Measurements from ENCODE around the gene RNF7. TPM values are rescaled to one million over a fixed set of nuclear protein-coding genes. Genes with fewer than 3 reads are reported as not detected.
A peak's percentile ranks its signal among the peaks of the same experiment; 100 is the strongest.

The RNF7 gene
- total and polyA plus RNA-seq, 9 of the 15 experiments (the other 6 are each of a cell fraction or from before 2014, with no cell fraction given): 38.8 to 133 (median 80.5) TPM

- no peak for TF ChIP-seq THAP7 (CRISPR knock-in tag; IDR thresholded peaks at IDR 0.05)
- TF ChIP-seq CREB3L1 (IDR thresholded peaks at IDR 0.05; ENCODE audit: borderline replicate concordance, low read depth): no peak
Measured at GRCh38 chr3:141743305-141743704, 5.2 kb downstream of the RNF7 start (continued).

- peaks cover 54% of the 10 kb centered on the region; the same call in 2 of the 3 replicates for H3K36me3 ChIP-seq (ENCODE audit: control insufficient read depth, insufficient read depth, low read length)
- H3K27ac ChIP-seq (ENCODE audit: extremely low read depth, low read depth, low read length): no peak overlapping the region
- ATAC-seq (no peak), FAIRE-seq (no peak), DNase-seq (ENCODE audit: extremely low read depth in 1 of 4, low spot score in 3 of 4) (no peak)
- H4K20me1 ChIP-seq (replicated peaks; ENCODE audit: control insufficient read depth, insufficient read depth, low read length): no peaks in the 10 kb centered on the region
- WGBS (ENCODE audit: insufficient coverage, low coverage, missing lambda C conversion rate): 98% methylated on average over 4 of the region's 4 CpGs
- H3K9ac ChIP-seq (ENCODE audit: insufficient read depth in 1 of 2, low read depth in 2 of 2, low read length in 2 of 2): no peak overlapping the region
- no peaks in the 10 kb centered on the region for H3K9me1 ChIP-seq (ENCODE audit: control insufficient read depth, insufficient read depth, low read length)
- CTCF ChIA-PET (ENCODE audit: low intra/inter-chr PET ratio): no interaction called here
- BruUV-seq (replicated peaks): no TSS peak
- H3K4me1 ChIP-seq (replicated peaks in 1 of 2; ENCODE audit: control insufficient read depth in 2 of 2, insufficient read depth in 2 of 2, low read length in 2 of 2): no peaks in the 10 kb centered on the region; a peak in 1 of 5 replicates
- TF ChIP-seq POLR2AphosphoS5 (IDR thresholded peaks at IDR 0.05; ENCODE audit: control insufficient read depth, insufficient read depth, low read depth, low read length) (0 out of 2 replicates have a peak, but pooled peaks have one; percentile 22), CCNT2 (IDR thresholded peaks at IDR 0.05; ENCODE audit: borderline replicate concordance, extremely low read depth, insufficient read length, low read depth, low read length) (no peak)
- no peak overlapping the region for H2AFZ ChIP-seq (ENCODE audit: low read depth, low read length)
- H3K79me2 ChIP-seq (ENCODE audit: control insufficient read depth, insufficient read depth, low read length): peaks cover 23% of the 10 kb centered on the region
- no peak overlapping the region for H3K4me2 ChIP-seq (ENCODE audit: insufficient read depth, low read length)
- intact Hi-C loops (cut with micrococcal nuclease): no loop called here
- H3K27me3 ChIP-seq (ENCODE audit: control insufficient read depth in 2 of 2, insufficient read depth in 2 of 2, low read length in 2 of 2): no peaks in the 10 kb centered on the region
- H3K4me3 ChIP-seq: no peak overlapping the region
- POLR2A ChIA-PET: interaction anchor here (0.6 to 1.9 kb wide), 2 partner anchors 8 to 18 kb away, joined by 3 to 4 read pairs; no protein-coding TSS in a partner anchor
- in situ Hi-C loops (cut with MboI): no loop called here
- H3K9me3 ChIP-seq (replicated peaks; ENCODE audit: control insufficient read depth, insufficient read depth, low read depth, low read length): no peaks in the 10 kb centered on the region
Measured at GRCh38 chr3:141746962-141747361, 8.9 kb downstream of the RNF7 start.

Measured in K562 (cell line).